Activated CD8-positive, alpha-beta T cell treated with anti-CD3 and anti-CD28 coated beads, Interleukin-2, amount 10 ng/mL, durations not matched to agents 7 days and 5 days (primary cell): Measurements from ENCODE around the gene CDK1. TPM values are rescaled to one million over a fixed set of nuclear protein-coding genes. Genes with fewer than 3 reads are reported as not detected.

Experiments
- ATAC-seq: fragments of 150-1000 bp; cut with Tn5 transposase; one replicate; pipeline ENCODE4 v1.10.0; 2021; ENCODE audit warnings: moderate library complexity
- CTCF ChIA-PET: fragments of 350-600 bp; sonication (Branson Sonifier 250); formaldehyde crosslinking; loops from one replicate; lab custom pipeline; 2021; ENCODE audit warnings: antibody characterized with exemption; lab: Charles Lee
- POLR2A ChIA-PET: fragments of 350-600 bp; sonication (Branson Sonifier 250); formaldehyde crosslinking; loops from one replicate; lab custom pipeline; 2021; ENCODE audit warnings: antibody characterized with exemption; lab: Charles Lee
- DNase-seq: peaks from one replicate; pipeline ENCODE4 v3.0.0-alpha.2; 2020
- H3K27ac Mint-ChIP-seq: one replicate; pipeline ENCODE4 v1.8.0; 2021; ENCODE audit warnings: mild to moderate bottlenecking, mixed read lengths
- H3K27me3 Mint-ChIP-seq: one replicate; pipeline ENCODE4 v1.8.0; 2021; ENCODE audit warnings: low read depth, mixed read lengths
- H3K36me3 Mint-ChIP-seq: one replicate; pipeline ENCODE4 v1.8.0; 2021; ENCODE audit warnings: low read depth, mixed read lengths
- H3K4me1 Mint-ChIP-seq: one replicate; pipeline ENCODE4 v1.8.0; 2021; ENCODE audit warnings: low read depth, mixed read lengths
- H3K4me3 Mint-ChIP-seq: one replicate; pipeline ENCODE4 v1.8.0; 2021; ENCODE audit warnings: mild to moderate bottlenecking, mixed read lengths
- H3K9me3 Mint-ChIP-seq: one replicate; pipeline ENCODE4 v1.8.0; 2022; ENCODE audit warnings: mixed read lengths; ENCODE audit not compliant: insufficient read depth
- total RNA-seq, 2 experiments: library from RNA; stranded (reverse); gene quantifications; one replicate each; pipeline ENCODE4 v1.2.3, GENCODE V29; 2021

Gene CDK1
- total RNA-seq, 2 experiments from 2014 or later = 131 to 147 TPM

GRCh38 chr10:60799971-60800650, 21.8 kb downstream of the CDK1 start:
- no peaks in the 10 kb centered on the region for H3K4me1 Mint-ChIP-seq
- no peak overlapping the region for H3K27ac Mint-ChIP-seq
- DNase-seq = no peak
- H3K27me3 Mint-ChIP-seq = no peaks in the 10 kb centered on the region
- H3K9me3 Mint-ChIP-seq = no peaks in the 10 kb centered on the region
- ChIA-PET POLR2A (interaction anchor here (0.7 kb wide), 1 partner anchor 312 kb away, joined by 3 read pairs; no protein-coding TSS in a partner anchor), CTCF (no interaction called here)
- H3K4me3 Mint-ChIP-seq = no peak overlapping the region
- peaks cover 35% of the 10 kb centered on the region for H3K36me3 Mint-ChIP-seq
- ATAC-seq = no peak

GRCh38 chr10:60800918-60801317, 22.6 kb downstream of the CDK1 start:
- no peaks in the 10 kb centered on the region for H3K4me1 Mint-ChIP-seq
- ChIA-PET CTCF (no interaction called here), POLR2A (no interaction called here)
- no peak for ATAC-seq
- H3K27me3 Mint-ChIP-seq = no peaks in the 10 kb centered on the region
- no peak for DNase-seq
- H3K36me3 Mint-ChIP-seq = peaks cover 29% of the 10 kb centered on the region
- H3K27ac Mint-ChIP-seq = no peak overlapping the region
- H3K4me3 Mint-ChIP-seq = no peak overlapping the region
- H3K9me3 Mint-ChIP-seq = no peaks in the 10 kb centered on the region

- DNase-seq = no peak
- H3K4me3 Mint-ChIP-seq = no peak overlapping the region
- no peaks in the 10 kb centered on the region for H3K27me3 Mint-ChIP-seq
These were observed 23.2 kb downstream of the CDK1 start for GRCh38 chr10:60801522-60801921.

GRCh38 chr10:60803433-60803832, 25.2 kb downstream of the CDK1 start:
- ATAC-seq (no peak), DNase-seq (no peak)
- Mint-ChIP-seq H3K4me3 (no peak overlapping the region), H3K36me3 (peaks cover 11% of the 10 kb centered on the region), H3K27ac (no peak overlapping the region), H3K4me1 (no peaks in the 10 kb centered on the region), H3K9me3 (no peaks in the 10 kb centered on the region), H3K27me3 (no peaks in the 10 kb centered on the region)
- CTCF ChIA-PET = interaction anchor here (1.1 to 1.3 kb wide), 2 partner anchors 14 to 26 kb away, joined by 3 read pairs; partner anchors contain the start of gene CDK1
- POLR2A ChIA-PET = interaction anchor here (1.2 kb wide), 1 partner anchor 25 kb away, joined by 3 read pairs; no protein-coding TSS in a partner anchor

More at GRCh38 chr10:60801522-60801921, 23.2 kb downstream of the CDK1 start:
- CTCF ChIA-PET = no interaction called here
- POLR2A ChIA-PET = no interaction called here
- Mint-ChIP-seq H3K4me1 (no peaks in the 10 kb centered on the region), H3K36me3 (peaks cover 25% of the 10 kb centered on the region), H3K27ac (no peak overlapping the region), H3K9me3 (no peaks in the 10 kb centered on the region)
- ATAC-seq = no peak

- H3K27me3 Mint-ChIP-seq = no peaks in the 10 kb centered on the region
- no peak overlapping the region for H3K27ac Mint-ChIP-seq
- peaks cover 7% of the 10 kb centered on the region for H3K36me3 Mint-ChIP-seq
- H3K4me1 Mint-ChIP-seq = no peaks in the 10 kb centered on the region
- POLR2A ChIA-PET = no interaction called here
- no peaks in the 10 kb centered on the region for H3K9me3 Mint-ChIP-seq
- no peak overlapping the region for H3K4me3 Mint-ChIP-seq
- ATAC-seq (no peak), DNase-seq (no peak)
- CTCF ChIA-PET = interaction anchor here (1.3 kb wide), 1 partner anchor 26 kb away, joined by 3 read pairs; the partner anchor contains the start of gene CDK1
These were observed 25.6 kb downstream of the CDK1 start for GRCh38 chr10:60803865-60804264.

GRCh38 chr10:60806921-60807320, 28.6 kb downstream of the CDK1 start:
- Mint-ChIP-seq H3K4me3 (no peak overlapping the region), H3K4me1 (no peaks in the 10 kb centered on the region), H3K27ac (no peak overlapping the region), H3K9me3 (no peaks in the 10 kb centered on the region), H3K27me3 (no peaks in the 10 kb centered on the region), H3K36me3 (peaks cover 6% of the 10 kb centered on the region)
- DNase-seq (no peak), ATAC-seq (no peak)
- CTCF ChIA-PET = no interaction called here
- POLR2A ChIA-PET = no interaction called here

- no peaks in the 10 kb centered on the region for H3K27me3 Mint-ChIP-seq
- DNase-seq (no peak), ATAC-seq (no peak)
- no peaks in the 10 kb centered on the region for H3K9me3 Mint-ChIP-seq
- no peaks in the 10 kb centered on the region for H3K4me1 Mint-ChIP-seq
- no peak overlapping the region for H3K27ac Mint-ChIP-seq
- POLR2A ChIA-PET = no interaction called here
- peaks cover 6% of the 10 kb centered on the region for H3K36me3 Mint-ChIP-seq
- H3K4me3 Mint-ChIP-seq = no peak overlapping the region
- CTCF ChIA-PET = no interaction called here
These were observed 29.2 kb downstream of the CDK1 start for GRCh38 chr10:60807499-60807898.

- POLR2A ChIA-PET = no interaction called here
- Mint-ChIP-seq H3K27ac (no peak overlapping the region), H3K9me3 (no peaks in the 10 kb centered on the region), H3K4me3 (no peak overlapping the region), H3K36me3 (peaks cover 6% of the 10 kb centered on the region), H3K4me1 (no peaks in the 10 kb centered on the region), H3K27me3 (no peaks in the 10 kb centered on the region)
- CTCF ChIA-PET = no interaction called here
- DNase-seq (no peak), ATAC-seq (no peak)
These were observed 29.8 kb downstream of the CDK1 start for GRCh38 chr10:60808036-60808435.

- ChIA-PET CTCF (no interaction called here), POLR2A (no interaction called here)
- Mint-ChIP-seq H3K36me3 (peaks cover 6% of the 10 kb centered on the region), H3K4me1 (no peaks in the 10 kb centered on the region), H3K4me3 (no peak overlapping the region), H3K27me3 (no peaks in the 10 kb centered on the region), H3K9me3 (no peaks in the 10 kb centered on the region), H3K27ac (no peak overlapping the region)
- ATAC-seq = no peak
- no peak for DNase-seq
These were observed 30.9 kb downstream of the CDK1 start for GRCh38 chr10:60809157-60809556.

- DNase-seq (no peak), ATAC-seq (no peak)
- no peaks in the 10 kb centered on the region for H3K27me3 Mint-ChIP-seq
- no peak overlapping the region for H3K27ac Mint-ChIP-seq
- CTCF ChIA-PET = no interaction called here
- no peak overlapping the region for H3K4me3 Mint-ChIP-seq
- no peaks in the 10 kb centered on the region for H3K9me3 Mint-ChIP-seq
- H3K4me1 Mint-ChIP-seq = no peaks in the 10 kb centered on the region
- H3K36me3 Mint-ChIP-seq = peaks cover 6% of the 10 kb centered on the region
- POLR2A ChIA-PET = no interaction called here
These were observed 32.3 kb downstream of the CDK1 start for GRCh38 chr10:60810437-60811182.

GRCh38 chr10:60816628-60817397, 38.5 kb downstream of the CDK1 start:
- H3K4me3 Mint-ChIP-seq = no peak overlapping the region
- H3K27ac Mint-ChIP-seq = no peak overlapping the region
- ChIA-PET POLR2A (interaction anchor here (0.5 to 1.0 kb wide), 2 partner anchors 25 to 39 kb away, joined by 3 read pairs; no protein-coding TSS in a partner anchor), CTCF (interaction anchor here (0.6 to 1.1 kb wide), 12 partner anchors 11 to 1019 kb away, joined by 3 to 5 read pairs (median 4); no protein-coding TSS in a partner anchor)
- ATAC-seq (peak; percentile 79), DNase-seq (peak; percentile 55)
- H3K4me1 Mint-ChIP-seq = peaks cover 11% of the 10 kb centered on the region
- no peaks in the 10 kb centered on the region for H3K36me3 Mint-ChIP-seq
- H3K27me3 Mint-ChIP-seq = peaks cover 4% of the 10 kb centered on the region
- H3K9me3 Mint-ChIP-seq = no peaks in the 10 kb centered on the region
